ENCODE measurements around the gene ANKRD18A.

ANKRD18A gene

GRCh38 chr9:38641985-38642864 is 21.8 kb upstream of the ANKRD18A start:
- H3K9me3 ChIP-seq (replicated peaks; ENCODE audit: insufficient read depth, low read length) = no peaks in the 10 kb centered on the region
- H2AFZ ChIP-seq (ENCODE audit: low read length) = no peak overlapping the region
- DNase-seq = peak; percentile 34

GRCh38 chr9:38641142-38641541 is 20.7 kb upstream of the ANKRD18A start:
- H3K36me3 ChIP-seq (replicated peaks; ENCODE audit: insufficient read depth, low read length) = no peaks in the 10 kb centered on the region

More at GRCh38 chr9:38641985-38642864, 21.8 kb upstream of the ANKRD18A start:
- no peaks in the 10 kb centered on the region for H3K9me2 ChIP-seq (replicated peaks; ENCODE audit: insufficient read depth, low read length)
- H4K20me1 ChIP-seq (ENCODE audit: insufficient read depth, low read length) = no peaks in the 10 kb centered on the region
- no peaks in the 10 kb centered on the region for H3K27me3 ChIP-seq (replicated peaks; ENCODE audit: insufficient read depth, low read length)
- TF ChIP-seq CTCF (IDR thresholded peaks at IDR 0.05; ENCODE audit: low read length) = peak; percentile 43
- TF ChIP-seq EZH2phosphoT487 (IDR thresholded peaks at IDR 0.05; ENCODE audit: low read length) = no peak
- no peak overlapping the region for H3K4me3 ChIP-seq (ENCODE audit: low read length)
- H3F3A ChIP-seq (ENCODE audit: insufficient read depth, low read length) = no peaks in the 10 kb centered on the region
- H3K4me2 ChIP-seq (ENCODE audit: low read depth, low read length) = no peak overlapping the region
- H3K79me2 ChIP-seq (ENCODE audit: low read length) = no peaks in the 10 kb centered on the region
- H3K4me1 ChIP-seq (ENCODE audit: low read length) = no peaks in the 10 kb centered on the region
- H3K9ac ChIP-seq (ENCODE audit: low read length) = no peak overlapping the region
- H3K27ac ChIP-seq (ENCODE audit: low read length) = no peak overlapping the region
- H3K36me3 ChIP-seq (replicated peaks; ENCODE audit: insufficient read depth, low read length) = no peaks in the 10 kb centered on the region

GRCh38 chr9:38639577-38639940 is 19.2 kb upstream of the ANKRD18A start:
- no peaks in the 10 kb centered on the region for H3K9me2 ChIP-seq (replicated peaks; ENCODE audit: insufficient read depth, low read length)
- H2AFZ ChIP-seq (ENCODE audit: low read length) = no peak overlapping the region
- no peaks in the 10 kb centered on the region for H3K9me3 ChIP-seq (replicated peaks; ENCODE audit: insufficient read depth, low read length)
- DNase-seq = no peak
- H4K20me1 ChIP-seq (ENCODE audit: insufficient read depth, low read length) = no peaks in the 10 kb centered on the region
- no peaks in the 10 kb centered on the region for H3F3A ChIP-seq (ENCODE audit: insufficient read depth, low read length)
- H3K4me2 ChIP-seq (ENCODE audit: low read depth, low read length) = no peak overlapping the region
- H3K27me3 ChIP-seq (replicated peaks; ENCODE audit: insufficient read depth, low read length) = no peaks in the 10 kb centered on the region
- H3K4me3 ChIP-seq (ENCODE audit: low read length) = no peak overlapping the region
- no peaks in the 10 kb centered on the region for H3K4me1 ChIP-seq (ENCODE audit: low read length)
- TF ChIP-seq EZH2 (optimal IDR thresholded peaks at IDR 0.05; ENCODE audit: low read depth, low read length) (no peak), CTCF (IDR thresholded peaks at IDR 0.05; ENCODE audit: low read length) (no peak), EZH2phosphoT487 (IDR thresholded peaks at IDR 0.05; ENCODE audit: low read length) (no peak)
- H3K36me3 ChIP-seq (replicated peaks; ENCODE audit: insufficient read depth, low read length) = no peaks in the 10 kb centered on the region
- H3K79me2 ChIP-seq (ENCODE audit: low read length) = no peaks in the 10 kb centered on the region
- no peak overlapping the region for H3K9ac ChIP-seq (ENCODE audit: low read length)
- H3K27ac ChIP-seq (ENCODE audit: low read length) = no peak overlapping the region

More at GRCh38 chr9:38641142-38641541, 20.7 kb upstream of the ANKRD18A start:
- Histone ChIP-seq H2AFZ (ENCODE audit: low read length) (no peak overlapping the region), H3K27ac (ENCODE audit: low read length) (no peak overlapping the region), H3K9ac (ENCODE audit: low read length) (no peak overlapping the region), H3K4me3 (ENCODE audit: low read length) (no peak overlapping the region), H3K4me2 (ENCODE audit: low read depth, low read length) (no peak overlapping the region), H3K27me3 (replicated peaks; ENCODE audit: insufficient read depth, low read length) (no peaks in the 10 kb centered on the region), H3K9me3 (replicated peaks; ENCODE audit: insufficient read depth, low read length) (no peaks in the 10 kb centered on the region), H3K4me1 (ENCODE audit: low read length) (no peaks in the 10 kb centered on the region), H3K79me2 (ENCODE audit: low read length) (no peaks in the 10 kb centered on the region), H3F3A (ENCODE audit: insufficient read depth, low read length) (no peaks in the 10 kb centered on the region), H3K9me2 (replicated peaks; ENCODE audit: insufficient read depth, low read length) (no peaks in the 10 kb centered on the region), H4K20me1 (ENCODE audit: insufficient read depth, low read length) (no peaks in the 10 kb centered on the region)
- TF ChIP-seq EZH2phosphoT487 (IDR thresholded peaks at IDR 0.05; ENCODE audit: low read length) (no peak), EZH2 (optimal IDR thresholded peaks at IDR 0.05; ENCODE audit: low read depth, low read length) (no peak), CTCF (IDR thresholded peaks at IDR 0.05; ENCODE audit: low read length) (no peak)
- no peak for DNase-seq
